CD4-positive, alpha-beta memory T cell (primary cell): ENCODE data around the gene FOXO6. TPM values are rescaled to one million over a fixed set of nuclear protein-coding genes. Genes with fewer than 3 reads are reported as not detected.

Source experiments
- CTCF ChIA-PET: fragments of 350-600 bp; sonication (Branson Sonifier 250); formaldehyde crosslinking; loops from one replicate; lab custom pipeline; 2021; ENCODE audit warnings: inconsistent platforms; ENCODE audit not compliant: partially characterized antibody; lab: Charles Lee
- POLR2A ChIA-PET: fragments of 350-600 bp; sonication (Branson Sonifier 250); formaldehyde crosslinking; loops from one replicate; lab custom pipeline; 2021; ENCODE audit not compliant: partially characterized antibody; lab: Charles Lee
- DNase-seq, 5 donors: peaks; one replicate each; pipeline versions ENCODE4 v3.0.0 to v3.0.0-alpha.2; 2020 to 2022; ENCODE audit warnings: mixed read lengths in 1 of 5
- H3K27ac ChIP-seq: one replicate; pipeline ENCODE4 v1.7.0; 2013; ENCODE audit warnings: low read depth, low read length
- H3K27me3 ChIP-seq: 2 replicates; pipeline ENCODE4 v1.7.0; 2013; ENCODE audit warnings: mild to moderate bottlenecking, low read length, moderate library complexity; ENCODE audit not compliant: insufficient read depth
- H3K36me3 ChIP-seq: 2 replicates; pipeline ENCODE4 v1.7.0; 2013; ENCODE audit warnings: mild to moderate bottlenecking, low read length, moderate library complexity; ENCODE audit not compliant: insufficient read depth
- H3K4me1 ChIP-seq: 2 replicates; pipeline ENCODE4 v1.7.0; 2013; ENCODE audit warnings: mild to moderate bottlenecking, low read length, moderate library complexity; ENCODE audit not compliant: insufficient read depth
- H3K4me3 ChIP-seq, 2 donors: one replicate each; pipeline ENCODE4 v1.7.0; 2013; ENCODE audit warnings: low read length in 2 of 2, mild to moderate bottlenecking in 1 of 2
- H3K9me3 ChIP-seq, 2 donors: one replicate each; pipeline ENCODE4 v1.7.0; 2013; ENCODE audit warnings: low read length in 2 of 2, control low read depth in 1 of 2; ENCODE audit not compliant: control insufficient read depth in 1 of 2
- H3K27ac Mint-ChIP-seq, 7 donors: one replicate each; pipeline ENCODE4 v1.8.0; 2020 to 2021; ENCODE audit warnings: mixed read lengths in 7 of 7, mild to moderate bottlenecking in 6 of 7, inconsistent platforms in 3 of 7, moderate library complexity in 3 of 7
- H3K27me3 Mint-ChIP-seq, 2 donors: one replicate each; pipeline ENCODE4 v1.8.0; 2020 to 2021; ENCODE audit warnings: mixed read lengths in 2 of 2
- H3K36me3 Mint-ChIP-seq, 2 donors: one replicate each; pipeline ENCODE4 v1.8.0; 2020 to 2021; ENCODE audit warnings: mixed read lengths in 2 of 2, inconsistent platforms in 1 of 2, mild to moderate bottlenecking in 1 of 2
- H3K4me1 Mint-ChIP-seq, 4 donors: one replicate each; pipeline ENCODE4 v1.8.0; 2020 to 2021; ENCODE audit warnings: mixed read lengths in 4 of 4, mild to moderate bottlenecking in 1 of 4
- H3K4me3 Mint-ChIP-seq, 8 donors: one replicate each; pipeline ENCODE4 v1.8.0; 2020 to 2021; ENCODE audit warnings: mixed read lengths in 8 of 8, mild to moderate bottlenecking in 7 of 8, moderate library complexity in 6 of 8, inconsistent platforms in 3 of 8
- H3K9me3 Mint-ChIP-seq, 8 donors: one replicate each; pipeline ENCODE4 v1.8.0; 2020 to 2021; ENCODE audit warnings: mixed read lengths in 8 of 8, mild to moderate bottlenecking in 5 of 8, inconsistent platforms in 3 of 8, moderate library complexity in 1 of 8
- intact Hi-C: fragments of 100-400 bp; cut with micrococcal nuclease; formaldehyde crosslinking; loops from one replicate; pipeline ENCODE4 v1.15.1; 2023
- polyA plus RNA-seq, 2 donors: library from polyadenylated mRNA; unstranded; fragments of 300-500 nt; fragmentation: Illumina TruSeq; gene quantifications; one replicate each; pipeline ENCODE4 v1.2.3, GENCODE V29; 2021
- total RNA-seq, 2 experiments: library from RNA; stranded (reverse); gene quantifications; one replicate each; pipeline ENCODE4 v1.2.3, GENCODE V29; 2021

Gene FOXO6
- total and polyA plus RNA-seq, 4 experiments from 2014 or later: not detected

DNA sequence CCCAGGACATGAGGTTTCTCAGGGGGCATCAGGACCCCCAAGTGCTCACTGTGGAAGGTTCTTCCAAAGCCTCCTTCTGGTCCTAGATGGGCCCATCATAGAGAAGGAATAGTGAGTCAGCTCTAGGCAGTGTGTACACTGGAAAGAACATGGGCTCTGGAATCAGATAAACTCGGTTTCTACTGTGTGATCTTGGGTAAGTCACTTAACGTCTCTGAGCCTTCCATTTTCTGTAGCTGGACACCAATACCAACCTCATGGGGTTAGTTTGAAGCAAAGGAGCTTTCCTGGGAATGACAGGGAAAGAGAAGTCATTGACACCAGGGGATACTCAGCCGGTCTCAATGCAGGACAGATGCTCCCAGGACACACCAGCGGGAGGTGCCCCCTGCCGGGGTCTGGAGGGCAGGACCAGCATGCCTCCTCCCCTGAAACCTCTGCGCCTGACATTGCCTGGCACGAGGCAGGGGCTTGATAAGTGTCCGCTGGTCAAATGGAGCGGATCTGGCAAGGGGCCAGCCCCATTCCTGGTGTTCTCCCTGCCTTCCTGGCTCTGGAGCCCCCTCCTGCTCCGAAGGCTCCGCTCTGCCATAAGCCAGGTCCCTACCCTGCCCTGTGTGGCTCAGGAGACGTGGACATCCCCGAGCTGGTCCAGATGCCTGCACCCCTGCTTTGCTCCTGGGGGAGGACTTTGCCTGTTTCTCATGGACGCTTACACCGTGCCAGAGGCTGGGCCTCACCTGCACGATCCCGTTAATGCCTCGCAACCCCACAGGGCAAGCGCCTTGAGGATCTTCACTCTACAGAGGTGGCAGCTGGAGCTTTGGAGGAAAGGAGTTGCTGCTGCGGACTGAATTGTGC is 70.5 kb downstream of the FOXO6 start:
- H3K27ac Mint-ChIP-seq: no peak overlapping the region
- intact Hi-C loops: loop anchor here (1.0 to 5.0 kb wide), 2 partner anchors 109 to 149 kb away; no protein-coding TSS in a partner anchor
- no peak for DNase-seq
- no peaks in the 10 kb centered on the region for H3K36me3 ChIP-seq
- no peaks in the 10 kb centered on the region for H3K9me3 ChIP-seq
- peaks cover 16 to 32% of the 10 kb centered on the region in 2 donors for H3K27me3 Mint-ChIP-seq
- no peak overlapping the region for H3K27ac ChIP-seq
- no peaks in the 10 kb centered on the region for H3K4me1 Mint-ChIP-seq
- no peaks in the 10 kb centered on the region for H3K36me3 Mint-ChIP-seq
- H3K4me3 Mint-ChIP-seq: no peak overlapping the region
- ChIA-PET CTCF (interaction anchor here (0.8 to 1.2 kb wide), 6 partner anchors 12 to 165 kb away, joined by 3 to 6 read pairs (median 4); no protein-coding TSS in a partner anchor), POLR2A (no interaction called here)
- H3K27me3 ChIP-seq: peaks cover 5% of the 10 kb centered on the region
- H3K4me3 ChIP-seq: no peak overlapping the region
- H3K4me1 ChIP-seq: no peaks in the 10 kb centered on the region
- H3K9me3 Mint-ChIP-seq: no peaks in the 10 kb centered on the region

Other genes with a start within 250 kb of the FOXO6 start
- gene SCMH1, start 119.1 kb upstream of the FOXO6 start, total RNA-seq: 10 to 100 TPM; 19.7 to 27.3 TPM
- 1 to 10 TPM; 5.3 to 9.7 TPM for gene SCMH1, start 119.1 kb upstream of the FOXO6 start, polyA plus RNA-seq
- gene EDN2, start 123.2 kb downstream of the FOXO6 start, total RNA-seq: not detected
- gene EDN2, start 123.2 kb downstream of the FOXO6 start, polyA plus RNA-seq: not detected